ENCODE measurements around the gene MCM5.
"Not testable (repeated sequence)": the region's sequence is repeated elsewhere in the genome, so short reads cannot be mapped to it uniquely, and the experiment has no call there.

GRCh38 chr22:35364230-35364629 is 35.7 kb upstream of the MCM5 start:
- TF ChIP-seq SIN3A (IDR thresholded peaks at IDR 0.05; ENCODE audit: low read depth); POLR2A (IDR thresholded peaks at IDR 0.05; ENCODE audit: borderline replicate concordance, extremely low read depth, insufficient read depth, insufficient read length); EZH2 (IDR thresholded peaks at IDR 0.05); CTCF (IDR thresholded peaks at IDR 0.05 in 2 of 3, conservative IDR thresholded peaks at IDR 0.05 in 1 of 3; ENCODE audit: borderline replicate concordance in 1 of 3, insufficient read depth in 1 of 3, low read depth in 2 of 3, low read length in 2 of 3); YY1 (IDR thresholded peaks at IDR 0.05; ENCODE audit: extremely low read depth, insufficient replicate concordance, low read depth, low read length); FOSL1 (IDR thresholded peaks at IDR 0.05; ENCODE audit: low read depth); POLR2AphosphoS5 (IDR thresholded peaks at IDR 0.05; ENCODE audit: low read depth, low read length); ELF1 (IDR thresholded peaks at IDR 0.05; ENCODE audit: borderline replicate concordance, low read depth); ZNF274 (IDR thresholded peaks at IDR 0.05; ENCODE audit: low read depth, low read length); SRF (IDR thresholded peaks at IDR 0.05; ENCODE audit: low read depth); MAX (IDR thresholded peaks at IDR 0.05); EZH2phosphoT487 (IDR thresholded peaks at IDR 0.05; ENCODE audit: borderline replicate concordance): not testable (repeated sequence)

Measured in HCT116 (cell line).